Stimulated activated CD4-positive, alpha-beta T cell treated with anti-CD3 and anti-CD28 coated beads, Interleukin-15, amount 100 ng/mL, for 24 hours (primary cell): ENCODE data around the gene ACOT12.

Experiments used
- DNase-seq: peaks from one replicate; pipeline ENCODE4 v3.0.0-alpha.2; 2020

ACOT12 gene

GRCh38 chr5:81286059-81286617 is 107.8 kb downstream of the ACOT12 start:
- no peak for DNase-seq

DNA sequence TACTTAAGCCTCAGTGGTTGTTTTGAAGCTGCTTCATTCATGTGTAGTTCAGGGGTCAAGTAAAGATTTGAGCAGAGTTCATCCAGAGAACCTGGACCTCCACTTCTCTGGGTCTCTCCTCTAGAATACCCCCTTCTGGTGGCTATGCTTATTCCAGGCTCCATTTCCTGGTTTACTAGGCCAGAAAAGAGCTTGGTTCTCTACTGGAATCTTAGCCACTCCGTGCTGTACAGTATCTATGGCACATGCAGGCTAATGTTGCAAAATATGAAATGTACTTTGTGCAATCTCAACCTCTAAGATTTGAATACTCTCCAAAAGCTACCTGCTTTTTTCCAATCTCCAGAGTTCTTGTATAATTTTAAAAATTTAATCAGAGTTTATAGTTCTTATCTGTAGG is 110.0 kb downstream of the ACOT12 start:
- DNase-seq = no peak
